Activated CD8-positive, alpha-beta memory T cell treated with anti-CD3 and anti-CD28 coated beads, Interleukin-2, amount 50 U/mL, for 24 hours (primary cell): ENCODE data around the gene PDE8A.

ENCODE experiments used
- DNase-seq: peaks from one replicate; pipeline ENCODE4 v3.0.0-alpha.2; 2020; ENCODE audit errors: extremely low read depth

The PDE8A gene

DNA sequence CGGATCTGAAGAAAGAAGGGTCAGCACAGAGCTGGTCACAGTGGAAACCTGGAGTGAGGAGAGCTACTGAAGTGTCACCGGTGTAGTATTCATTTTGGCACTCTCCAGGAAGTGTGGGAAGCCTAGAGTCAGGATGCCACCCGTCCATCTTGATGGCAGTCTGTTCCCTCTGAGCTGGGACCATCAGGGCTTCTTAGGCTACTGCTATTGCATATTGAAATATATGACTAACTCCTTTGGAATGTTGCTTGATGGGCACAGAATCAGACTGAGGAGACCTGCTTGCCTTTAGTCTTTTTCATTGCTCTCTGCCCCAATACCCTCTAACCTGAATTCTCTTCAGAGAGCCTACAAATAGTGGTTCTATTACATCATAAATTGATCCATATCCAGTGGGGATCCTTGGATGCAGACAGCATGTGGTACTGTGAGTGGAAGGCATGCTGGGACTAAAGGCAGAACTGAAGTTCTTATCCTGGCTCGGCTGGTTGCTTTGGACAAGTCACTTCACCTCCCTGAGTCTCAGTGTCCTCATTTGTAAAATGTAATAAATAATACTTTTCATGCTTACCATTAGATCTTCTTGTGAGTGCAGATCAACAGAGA lies 143.5 kb downstream of the PDE8A start:
- no peak for DNase-seq

DNA sequence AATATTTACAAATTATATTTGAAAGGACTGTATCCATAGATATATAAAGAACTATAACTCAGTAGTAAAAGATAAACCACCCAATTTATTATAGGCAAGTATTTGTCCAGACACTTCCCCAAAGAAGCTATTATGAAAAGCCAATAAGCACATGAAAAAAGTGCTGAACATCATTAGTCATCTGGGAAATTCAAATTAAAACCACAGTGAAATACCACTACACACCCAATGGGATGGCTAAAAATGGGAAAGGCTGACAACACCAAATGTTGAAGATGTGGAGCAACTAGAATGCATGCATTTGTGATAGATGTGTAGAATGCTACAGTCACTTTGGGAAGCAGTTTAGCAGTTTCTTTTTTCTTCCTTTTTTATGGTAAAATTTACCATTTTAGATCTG lies 147.0 kb downstream of the PDE8A start:
- DNase-seq: no peak

DNA sequence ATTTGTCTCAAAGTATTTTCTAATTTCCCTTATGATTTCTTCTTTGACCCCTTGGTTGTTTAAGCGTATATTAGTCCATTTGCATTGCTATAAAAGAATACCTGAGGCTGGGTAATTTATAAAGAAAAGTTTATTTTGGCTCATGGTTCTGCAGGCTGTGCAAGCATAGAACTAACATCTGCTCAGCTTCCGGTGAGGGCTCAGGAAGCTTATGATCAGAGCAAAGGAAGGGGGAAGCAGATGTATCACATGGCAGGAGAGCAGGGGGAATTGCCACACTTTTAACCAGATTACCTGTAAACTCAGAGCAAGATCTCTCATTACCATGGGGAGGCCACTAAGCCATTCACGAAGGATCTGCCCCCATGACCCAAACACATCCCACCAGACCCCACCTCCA lies 148.2 kb downstream of the PDE8A start:
- no peak for DNase-seq

DNA sequence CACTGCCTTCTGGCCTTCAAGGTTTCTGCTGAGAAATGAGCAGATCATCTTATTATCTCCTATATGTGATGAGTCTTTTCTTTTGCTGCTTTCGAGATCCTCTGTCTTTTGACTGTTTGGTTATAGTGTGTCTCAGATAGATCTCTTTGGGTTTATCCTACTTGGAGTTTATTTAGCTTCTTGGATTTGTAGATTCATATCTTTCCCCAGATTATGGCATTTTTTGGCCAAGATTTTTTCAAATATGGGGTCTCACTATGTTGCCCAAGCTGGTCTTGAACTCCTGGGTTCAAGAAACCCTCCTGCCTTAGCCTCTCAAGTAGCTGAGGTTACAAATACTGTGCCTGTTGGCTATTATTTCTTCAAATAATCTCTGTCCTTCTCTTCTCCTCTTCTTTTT lies 150.3 kb downstream of the PDE8A start:
- DNase-seq: no peak

DNA sequence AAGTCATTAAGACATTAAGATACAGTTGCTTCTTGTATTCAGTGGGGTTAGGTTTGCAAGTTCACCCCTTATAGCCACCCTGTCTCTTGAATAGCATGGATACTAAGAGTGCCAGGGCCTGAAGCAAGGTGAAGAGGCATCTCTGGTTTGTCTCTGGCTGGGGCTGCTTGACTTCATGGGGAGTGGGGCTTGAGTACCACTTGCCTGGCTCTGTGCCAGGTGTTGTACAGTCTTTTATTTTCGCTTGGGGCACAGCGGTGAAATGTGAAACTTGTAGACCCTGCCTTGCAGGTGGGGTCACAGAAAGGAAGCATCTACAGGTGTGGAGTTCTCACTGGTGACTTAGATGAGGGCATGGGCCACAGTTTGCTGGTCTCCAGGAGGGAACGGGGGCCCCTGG lies 152.1 kb downstream of the PDE8A start:
- DNase-seq: no peak

DNA sequence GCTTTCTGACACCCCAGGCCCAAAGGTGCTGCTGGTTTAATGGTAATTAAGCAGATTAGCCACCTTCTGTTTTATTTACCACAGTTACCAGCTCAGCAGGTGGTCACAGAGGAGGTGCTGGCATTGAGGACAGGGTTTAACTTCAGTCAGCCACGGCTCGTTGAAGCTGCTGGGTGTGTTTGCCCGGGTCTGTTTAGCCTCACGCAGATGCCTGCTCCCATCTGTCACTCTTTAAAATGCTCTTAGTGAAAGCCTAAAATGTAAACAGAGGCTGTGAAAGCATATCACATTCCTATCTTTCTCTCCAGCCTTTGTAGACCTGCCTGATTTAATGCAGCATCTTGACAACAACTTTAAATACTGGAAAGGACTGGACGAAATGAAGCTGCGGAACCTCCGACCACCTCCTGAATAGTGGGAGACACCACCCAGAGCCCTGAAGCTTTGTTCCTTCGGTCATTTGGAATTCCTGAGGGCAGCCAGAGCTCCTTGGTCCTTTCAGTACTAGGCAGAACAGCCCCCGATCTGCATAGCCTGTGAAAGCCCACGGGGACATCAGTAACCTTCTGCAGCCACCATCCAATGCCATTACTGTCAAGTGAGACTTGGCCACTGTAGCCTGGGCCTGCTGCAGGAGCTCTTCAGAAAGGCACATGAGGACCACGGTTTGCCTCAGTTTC lies 156.0 kb downstream of the PDE8A start:
- DNase-seq: no peak

DNA sequence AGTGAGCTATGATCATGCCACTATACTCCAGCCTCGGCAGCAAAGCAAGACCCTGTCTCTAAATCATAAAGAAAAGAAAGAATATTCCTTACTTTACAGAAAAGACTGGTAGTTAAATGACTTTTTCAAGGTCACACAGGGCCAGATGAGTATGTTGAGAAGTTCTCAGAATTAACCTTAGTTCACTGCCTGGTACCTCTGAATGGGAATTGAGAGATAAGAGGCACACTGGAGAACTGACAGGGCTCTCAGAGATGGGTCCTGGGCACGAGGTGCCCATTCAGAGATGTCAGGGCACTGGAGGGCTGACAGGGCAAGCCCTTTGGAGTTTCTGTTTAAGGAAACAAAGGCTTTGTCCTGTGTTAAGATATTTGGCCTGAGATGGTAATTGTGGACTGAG lies 157.7 kb downstream of the PDE8A start:
- DNase-seq: no peak

DNA sequence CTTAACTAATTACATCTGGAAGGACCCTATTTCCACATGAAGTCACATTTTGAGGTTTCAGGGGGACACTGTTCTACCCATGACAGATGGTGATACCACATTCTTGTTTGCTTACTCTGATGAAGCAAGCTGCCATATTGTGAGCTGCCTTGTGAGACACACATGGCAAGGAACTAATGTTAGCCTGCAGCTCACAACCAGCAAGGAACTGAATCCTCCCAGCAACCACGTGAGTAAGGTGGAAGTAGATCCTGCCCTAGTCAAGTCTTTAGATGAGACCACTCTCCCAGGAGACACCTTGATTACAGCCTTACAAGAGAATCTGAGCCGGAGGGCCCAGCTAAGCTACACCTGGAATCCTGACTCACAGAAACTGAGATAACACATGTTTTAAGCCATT lies 160.1 kb downstream of the PDE8A start:
- no peak for DNase-seq

DNA sequence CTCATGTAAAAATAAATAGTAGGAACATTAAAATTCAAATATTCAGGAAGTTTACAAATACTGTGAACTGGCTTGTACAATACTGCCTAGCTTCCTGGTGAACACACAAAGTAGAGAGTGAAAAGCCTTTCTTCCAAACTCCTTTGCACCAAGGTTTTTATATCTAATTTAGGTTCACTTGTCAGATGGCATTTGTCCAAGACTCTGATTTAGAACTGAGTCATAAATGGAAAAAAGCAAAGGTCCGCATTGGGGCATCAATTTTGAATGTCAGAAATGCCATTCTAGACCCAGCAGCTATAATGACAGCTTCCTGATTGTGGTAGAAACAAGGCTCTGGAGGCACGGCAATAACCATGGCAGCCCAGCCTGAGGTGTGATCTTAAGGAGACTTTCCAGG lies 160.7 kb downstream of the PDE8A start:
- DNase-seq: no peak

DNA sequence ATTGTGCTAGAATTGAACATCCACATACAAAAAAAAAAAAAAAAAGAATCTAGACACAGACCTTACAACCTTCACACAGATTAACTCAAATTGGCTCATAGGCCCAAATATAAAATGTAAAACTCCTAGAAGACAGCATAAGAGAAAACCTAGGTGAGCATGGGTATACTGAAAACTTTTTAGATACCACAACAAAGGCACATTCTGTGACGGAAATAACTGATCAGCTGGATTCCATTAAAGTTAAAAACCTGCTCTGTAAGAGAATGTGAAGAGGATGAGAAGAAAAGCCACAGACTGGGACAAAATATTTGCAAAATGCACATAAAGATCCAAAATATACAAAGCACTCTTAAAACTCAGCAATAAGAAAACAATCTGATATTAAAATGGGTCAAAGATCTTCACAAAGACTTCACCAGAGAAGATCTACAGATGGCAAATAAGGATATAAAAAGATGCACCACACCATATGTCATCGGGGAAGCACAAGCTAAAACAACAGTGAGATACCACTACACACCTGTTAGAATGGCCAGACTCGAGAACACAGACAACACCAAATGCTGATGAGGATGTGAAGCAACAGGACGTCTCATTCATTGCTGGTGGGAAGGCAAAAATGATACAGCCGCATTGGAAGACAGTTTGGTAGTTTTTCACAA lies 167.9 kb downstream of the PDE8A start:
- DNase-seq: no peak

DNA sequence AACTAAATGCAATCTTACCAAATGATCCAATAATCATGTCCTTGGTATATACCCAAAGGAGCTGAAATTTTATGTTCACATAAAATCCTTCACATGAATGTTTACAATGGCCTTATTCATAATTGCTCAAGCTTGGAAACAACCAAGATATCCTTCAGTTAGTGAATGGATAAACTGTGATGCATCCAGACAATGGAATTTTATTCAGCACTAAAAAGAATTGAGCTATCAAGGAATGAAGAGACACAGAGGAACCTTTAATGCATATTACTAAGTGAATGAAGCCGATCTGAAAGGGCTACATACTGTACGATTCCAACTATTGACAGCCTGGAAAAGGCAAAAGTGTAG lies 168.4 kb downstream of the PDE8A start:
- no peak for DNase-seq

DNA sequence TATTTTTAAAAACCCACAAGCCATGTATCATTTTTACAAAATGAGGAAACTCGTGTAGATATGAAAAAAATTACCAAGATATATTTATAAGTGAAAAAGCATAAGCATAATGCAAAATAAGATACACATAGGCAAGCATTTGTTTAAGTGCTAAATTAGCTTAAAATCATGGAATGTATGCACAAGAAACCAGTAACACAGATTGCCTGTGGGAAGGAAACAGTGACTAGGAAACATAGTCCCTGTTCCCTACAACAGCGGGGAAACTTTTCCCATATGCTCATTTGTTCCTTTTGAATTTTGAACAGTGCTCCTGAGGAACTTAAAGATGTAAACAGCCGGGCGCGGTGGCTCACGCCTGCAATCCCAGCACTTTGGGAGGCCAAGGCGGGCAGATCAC lies 169.5 kb downstream of the PDE8A start:
- DNase-seq: no peak

DNA sequence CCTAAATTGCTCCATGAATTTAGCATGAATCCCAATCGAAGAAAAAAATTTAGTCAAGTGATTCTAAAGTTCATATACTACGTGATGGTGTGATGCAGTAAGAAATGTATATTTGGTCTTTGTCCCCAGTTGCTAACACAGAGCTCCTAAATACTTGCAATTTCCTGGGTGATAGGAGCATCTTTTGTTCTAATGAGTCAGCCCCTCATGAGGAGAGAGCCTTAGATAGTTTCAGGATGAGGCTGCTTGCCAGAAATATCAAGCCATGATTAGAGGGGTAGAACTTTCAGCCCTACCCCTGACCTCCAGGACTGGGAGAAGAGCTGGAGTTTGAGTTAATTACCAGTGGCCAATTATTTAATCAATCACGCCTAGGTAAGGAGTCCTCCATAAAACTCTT lies 170.2 kb downstream of the PDE8A start:
- DNase-seq: no peak

DNA sequence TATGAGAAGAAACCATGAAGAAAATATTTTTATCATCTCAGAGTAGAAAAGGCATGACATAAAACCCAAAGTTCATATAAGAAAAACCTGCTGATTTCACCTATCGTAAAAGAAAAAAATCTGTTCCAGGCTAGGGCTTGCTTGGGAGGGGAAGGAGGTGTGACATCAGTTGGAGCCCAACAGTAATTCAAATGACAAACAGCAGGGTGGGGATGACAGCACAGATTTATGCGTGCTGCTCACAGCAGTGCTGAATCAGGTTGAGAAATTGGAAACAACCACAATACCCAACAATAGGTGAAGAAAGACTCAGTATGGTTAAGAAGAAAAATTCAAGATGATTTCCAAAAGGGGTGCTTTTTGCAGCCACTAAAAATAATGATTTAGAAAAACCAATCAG lies 172.4 kb downstream of the PDE8A start:
- no peak for DNase-seq

DNA sequence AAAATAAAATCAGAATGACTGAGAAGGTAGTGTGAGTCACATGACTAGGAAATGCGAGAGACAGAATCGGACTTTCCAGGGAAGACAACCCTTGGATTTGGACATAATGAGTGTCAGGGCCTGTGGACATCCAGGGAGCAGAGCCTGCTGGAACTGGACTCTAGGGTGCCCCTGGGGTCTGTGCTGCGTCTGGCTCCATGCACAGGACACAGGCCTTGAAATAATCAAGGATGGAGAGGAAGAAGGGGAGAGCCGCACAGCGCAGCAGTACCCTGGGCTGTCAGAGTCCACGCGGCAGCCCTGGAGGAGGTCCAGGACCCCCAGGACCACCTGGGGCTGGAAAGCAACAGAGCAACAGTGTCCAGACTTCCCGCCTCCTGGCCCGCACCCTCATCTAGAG lies 173.7 kb downstream of the PDE8A start:
- no peak for DNase-seq

DNA sequence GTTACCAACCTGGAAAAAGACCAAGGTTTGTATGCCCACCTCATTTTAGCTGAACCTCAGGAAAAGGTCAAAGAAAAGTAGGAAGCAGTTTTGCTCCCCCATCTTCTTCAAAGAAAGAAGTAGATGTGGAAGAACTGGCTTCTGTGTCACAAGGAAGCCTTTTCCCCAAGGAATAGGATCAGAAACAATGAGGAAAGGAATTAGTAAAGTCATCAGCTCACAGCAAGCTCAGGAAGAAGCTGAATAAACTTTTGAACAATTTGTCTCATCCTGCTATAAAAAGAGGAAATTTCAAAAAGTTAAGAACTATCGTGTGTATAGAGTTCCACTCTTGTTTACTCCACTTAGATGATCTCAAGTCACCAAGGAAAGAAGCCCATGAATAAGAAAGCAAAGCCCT lies 174.2 kb downstream of the PDE8A start:
- no peak for DNase-seq

DNA sequence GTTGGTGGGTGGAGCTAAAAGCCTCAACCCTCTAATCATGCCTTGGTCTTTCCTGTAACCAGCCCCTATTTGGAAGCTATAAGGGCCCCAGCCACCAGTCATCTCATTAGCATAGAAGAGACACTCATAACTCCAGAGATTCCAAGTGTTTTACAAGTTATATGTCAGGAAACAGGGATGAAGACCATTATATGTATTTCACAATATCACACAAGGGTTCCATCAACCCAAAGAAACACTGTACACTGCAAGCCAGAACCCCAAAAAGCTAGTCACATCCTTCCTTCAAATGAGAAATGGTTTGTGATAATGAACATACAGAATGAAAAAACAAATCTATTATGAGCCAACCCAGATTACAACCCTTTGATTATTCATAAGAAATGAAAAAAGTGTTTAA lies 175.7 kb downstream of the PDE8A start:
- DNase-seq: no peak

DNA sequence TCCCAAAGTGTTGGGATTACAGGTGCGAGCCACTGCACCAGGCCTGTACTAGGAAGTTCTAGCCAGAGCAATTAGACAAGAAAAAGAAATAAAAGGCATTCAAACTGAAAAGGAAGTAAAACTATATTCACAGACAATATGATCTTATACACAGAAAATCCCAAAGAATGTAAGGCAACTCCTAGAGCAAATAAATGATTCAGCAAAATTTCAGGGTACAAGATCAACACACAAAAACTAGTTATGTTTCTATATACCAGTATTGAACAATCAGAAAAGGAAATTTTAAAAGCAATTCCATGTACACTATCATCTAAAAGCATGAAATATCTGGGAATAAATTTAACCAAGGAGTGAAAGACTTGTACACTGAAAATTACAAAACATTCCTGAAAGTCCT lies 180.6 kb downstream of the PDE8A start:
- DNase-seq: no peak

DNA sequence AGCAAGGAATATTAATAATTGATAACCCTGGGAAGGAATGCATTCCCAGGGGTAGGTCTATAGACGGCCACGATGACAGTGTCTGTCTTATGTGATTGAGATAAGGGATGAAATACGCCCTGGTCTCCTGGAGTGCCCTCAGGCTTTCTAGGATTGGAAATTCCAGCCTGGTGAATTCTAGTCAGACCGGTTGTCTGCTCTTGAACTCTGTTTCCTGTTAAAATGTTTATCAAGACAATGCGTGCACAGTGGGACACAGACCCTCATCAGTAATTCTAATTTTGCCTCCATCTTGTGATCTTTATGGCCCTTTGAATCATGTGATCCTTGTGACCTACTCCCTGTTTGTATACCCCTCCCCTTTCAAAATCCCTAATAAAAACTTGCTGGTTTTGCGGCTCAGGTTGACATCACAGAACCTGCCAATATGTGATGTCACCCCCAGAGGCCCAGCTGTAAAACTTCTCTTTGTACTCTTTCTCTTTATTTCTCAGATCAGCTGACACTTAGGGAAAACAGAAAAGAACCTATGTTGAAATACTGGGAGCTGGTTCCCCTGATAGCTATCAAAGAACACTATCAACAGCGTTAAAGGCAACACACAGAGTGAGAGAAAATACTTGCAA lies 183.3 kb downstream of the PDE8A start:
- DNase-seq: no peak

DNA sequence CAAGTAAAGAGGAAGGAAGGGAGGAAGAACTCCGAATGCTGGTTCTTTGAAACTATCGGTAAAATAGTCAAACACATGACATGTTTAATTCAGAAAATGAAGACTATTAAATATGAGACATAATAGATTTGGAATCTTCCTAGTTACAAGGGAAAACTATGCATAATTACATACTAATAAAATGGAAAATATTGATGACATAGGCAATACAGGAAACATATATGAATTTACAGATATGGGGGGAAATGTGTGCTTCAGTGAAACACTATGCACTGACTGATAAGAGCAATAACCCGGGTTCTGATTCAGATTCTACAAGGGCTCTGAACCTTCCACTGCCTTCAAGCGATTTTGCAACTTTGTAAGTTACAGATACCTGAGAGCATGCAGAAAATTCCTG lies 185.9 kb downstream of the PDE8A start:
- DNase-seq: no peak

DNA sequence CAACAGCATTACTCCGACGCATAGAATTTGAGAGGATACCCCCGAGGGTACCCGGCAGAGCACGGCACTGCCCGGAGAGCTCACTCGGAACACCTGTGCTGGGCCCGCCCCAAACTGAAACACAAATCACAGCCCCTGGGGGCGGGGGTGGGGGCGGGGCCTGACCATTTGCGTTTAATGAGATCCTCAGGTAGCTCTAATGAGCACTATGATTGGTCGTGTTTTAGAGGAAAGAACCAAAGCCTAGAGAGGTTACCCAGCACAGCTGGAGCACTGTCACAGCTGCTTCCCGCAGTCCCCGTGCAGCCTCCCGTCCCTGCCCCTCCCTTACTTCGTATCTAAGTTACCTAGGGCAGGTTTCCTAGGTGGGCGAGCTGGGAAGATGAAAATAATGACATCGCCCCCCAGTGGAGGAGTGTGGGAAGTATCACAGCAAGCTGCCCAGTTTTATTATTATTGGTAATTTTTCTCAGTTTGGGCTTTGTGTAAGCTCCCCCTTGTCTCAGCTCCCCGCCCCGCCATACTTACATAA lies 187.1 kb downstream of the PDE8A start:
- DNase-seq: no peak

DNA sequence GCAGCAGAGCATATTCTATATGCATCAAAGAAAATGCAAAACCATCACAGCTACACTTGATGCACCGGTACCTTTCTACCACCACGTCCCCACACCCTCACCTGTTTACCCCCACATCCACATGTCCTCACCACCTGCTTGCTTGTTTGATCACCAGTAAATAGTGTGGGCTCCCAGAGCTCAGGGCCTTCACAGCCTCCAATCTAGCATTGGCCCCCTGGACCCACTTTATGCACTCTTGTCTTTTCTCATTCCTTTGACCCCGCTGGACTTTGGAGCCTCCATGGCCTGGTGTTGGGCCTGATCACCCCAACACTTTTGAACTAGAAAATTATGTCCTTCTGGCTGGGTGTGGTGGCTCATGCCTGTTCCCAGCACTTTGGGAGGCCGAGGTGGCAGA lies 190.1 kb downstream of the PDE8A start:
- DNase-seq: no peak
